H9 (cell line): ENCODE results near the gene CDK12. TPM values are rescaled to one million over a fixed set of nuclear protein-coding genes. Genes with fewer than 3 reads are reported as not detected.

Experiments used
- DNase-seq: peaks from one replicate; pipeline ENCODE4 v3.0.0-alpha.2; 2017
- H2AFZ ChIP-seq: one replicate; pipeline ENCODE4 v1.6.1; 2013; ENCODE audit warnings: mild to moderate bottlenecking, low read length, control low read depth, moderate library complexity
- H2AK5ac ChIP-seq: 2 replicates; pipeline ENCODE4 v1.6.1; 2013; ENCODE audit warnings: low read length, control low read depth, mixed read lengths; ENCODE audit not compliant: insufficient read length
- H2BK120ac ChIP-seq: one replicate; pipeline ENCODE4 v1.6.1; 2013; ENCODE audit warnings: low read depth, mild to moderate bottlenecking, low read length, control low read depth, inconsistent platforms; ENCODE audit not compliant: poor library complexity, severe bottlenecking
- H2BK12ac ChIP-seq: 2 replicates; pipeline ENCODE4 v1.6.1; 2013; ENCODE audit warnings: low read length, control low read depth, mixed read lengths, low read depth; ENCODE audit not compliant: insufficient read length
- H2BK15ac ChIP-seq: 2 replicates; pipeline ENCODE4 v1.6.1; 2013; ENCODE audit warnings: low read depth, low read length, control low read depth
- H2BK20ac ChIP-seq: one replicate; pipeline ENCODE4 v1.6.1; 2013; ENCODE audit warnings: low read depth, mild to moderate bottlenecking, low read length, control low read depth, inconsistent platforms; ENCODE audit not compliant: poor library complexity, severe bottlenecking
- H2BK5ac ChIP-seq: 2 replicates; pipeline ENCODE4 v1.6.1; 2013; ENCODE audit warnings: low read length, control low read depth, mixed read lengths; ENCODE audit not compliant: insufficient read length
- H3K14ac ChIP-seq: 2 replicates; pipeline ENCODE4 v1.6.1; 2013; ENCODE audit warnings: low read length, control low read depth; ENCODE audit not compliant: insufficient read depth
- H3K18ac ChIP-seq: 2 replicates; pipeline ENCODE4 v1.6.1; 2013; ENCODE audit warnings: low read depth, mild to moderate bottlenecking, mixed read lengths, low read length, control low read depth; ENCODE audit not compliant: insufficient read length
- H3K23ac ChIP-seq: 2 replicates; pipeline ENCODE4 v1.6.1; 2013; ENCODE audit warnings: low read length, control low read depth, mixed read lengths, low read depth; ENCODE audit not compliant: insufficient read length
- H3K23me2 ChIP-seq: 2 replicates; pipeline ENCODE4 v1.6.1; 2013; ENCODE audit warnings: low read depth, mild to moderate bottlenecking, mixed read lengths, low read length, control low read depth; ENCODE audit not compliant: insufficient read length, poor library complexity, severe bottlenecking
- H3K27ac ChIP-seq: 2 replicates; pipeline ENCODE4 v1.5.1; 2013; ENCODE audit warnings: low read length, control low read depth, mixed read lengths, low read depth; ENCODE audit not compliant: insufficient read length
- H3K27me3 ChIP-seq: 2 replicates; pipeline ENCODE4 v1.6.1; 2013; ENCODE audit warnings: low read length, control low read depth, inconsistent platforms; ENCODE audit not compliant: insufficient read depth
- H3K4ac ChIP-seq: 2 replicates; pipeline ENCODE4 v1.6.1; 2013; ENCODE audit warnings: low read depth, mild to moderate bottlenecking, control low read depth, inconsistent platforms, low read length, moderate library complexity
- H3K4me1 ChIP-seq: 2 replicates; pipeline ENCODE4 v1.6.1; 2013; ENCODE audit warnings: low read length, control low read depth, inconsistent platforms; ENCODE audit not compliant: insufficient read depth
- H3K4me2 ChIP-seq: 2 replicates; pipeline ENCODE4 v1.6.1; 2013; ENCODE audit warnings: low read length, control low read depth, mixed read lengths; ENCODE audit not compliant: insufficient read length, insufficient read depth
- H3K56ac ChIP-seq: 2 replicates; pipeline ENCODE4 v1.6.1; 2013; ENCODE audit warnings: low read depth, mild to moderate bottlenecking, mixed read lengths, low read length, control low read depth; ENCODE audit not compliant: insufficient read length
- H3K79me1 ChIP-seq: 2 replicates; pipeline ENCODE4 v1.6.1; 2013; ENCODE audit warnings: low read depth, mild to moderate bottlenecking, moderate library complexity, low read length, control low read depth, inconsistent platforms; ENCODE audit not compliant: insufficient read depth, poor library complexity, severe bottlenecking
- H3K79me2 ChIP-seq: 2 replicates; pipeline ENCODE4 v1.6.1; 2013; ENCODE audit warnings: low read length, control low read depth, inconsistent platforms; ENCODE audit not compliant: insufficient read depth
- H3K9ac ChIP-seq: 2 replicates; pipeline ENCODE4 v1.6.1; 2013; ENCODE audit warnings: low read length, control low read depth, mixed read lengths; ENCODE audit not compliant: insufficient read length; ENCODE audit errors: extremely low read depth
- H3K9me3 ChIP-seq: one replicate; pipeline ENCODE4 v1.6.1; 2013; ENCODE audit warnings: low read depth, low read length, inconsistent platforms; ENCODE audit not compliant: control insufficient read depth
- H3T11ph ChIP-seq: one replicate; pipeline ENCODE4 v1.6.1; 2013; ENCODE audit warnings: mild to moderate bottlenecking, low read length, control low read depth, inconsistent platforms
- H4K20me1 ChIP-seq: one replicate; pipeline ENCODE4 v1.6.1; 2013; ENCODE audit not compliant: control insufficient read depth, insufficient read length, insufficient read depth
- H4K5ac ChIP-seq: 2 replicates; pipeline ENCODE4 v1.6.1; 2013; ENCODE audit warnings: low read depth, mild to moderate bottlenecking, mixed read lengths, low read length, control low read depth; ENCODE audit not compliant: insufficient read length
- H4K8ac ChIP-seq: replicated peaks from 2 replicates; pipeline ENCODE4 v1.6.1; 2013; ENCODE audit warnings: low read length, control low read depth, mixed read lengths, low read depth; ENCODE audit not compliant: insufficient read length
- H4K91ac ChIP-seq: 2 replicates; pipeline ENCODE4 v1.6.1; 2013; ENCODE audit warnings: low read depth, mild to moderate bottlenecking, moderate library complexity, mixed read lengths, low read length, control low read depth; ENCODE audit not compliant: insufficient read length
- H3K27ac Mint-ChIP-seq, 3 experiments: 2 replicates in 2 of 3; 3 replicates in 1 of 3; pipeline ENCODE4 v1.8.0; 2020 to 2021; ENCODE audit warnings: mixed read lengths in 3 of 3, mild to moderate bottlenecking in 1 of 3, moderate library complexity in 1 of 3
- H3K27me3 Mint-ChIP-seq: 2 replicates; pipeline ENCODE4 v1.8.0; 2021; ENCODE audit warnings: low read depth, mild to moderate bottlenecking, moderate library complexity, mixed read lengths
- H3K36me3 Mint-ChIP-seq, 3 experiments: 2 replicates in 2 of 3; 3 replicates in 1 of 3; pipeline ENCODE4 v1.8.0; 2020 to 2021; ENCODE audit warnings: low read depth in 3 of 3, mixed read lengths in 3 of 3; ENCODE audit not compliant: insufficient read depth in 1 of 3
- H3K4me1 Mint-ChIP-seq, 2 experiments: 2 replicates each; pipeline ENCODE4 v1.8.0; 2020; ENCODE audit warnings: mixed read lengths in 2 of 2
- H3K4me3 Mint-ChIP-seq, 2 experiments: 2 replicates in 1 of 2; 3 replicates in 1 of 2; pipeline ENCODE4 v1.8.0; 2020 to 2021; ENCODE audit warnings: mild to moderate bottlenecking in 2 of 2, mixed read lengths in 2 of 2, moderate library complexity in 1 of 2
- H3K9me3 Mint-ChIP-seq, 2 experiments: 2 replicates in 1 of 2; 3 replicates in 1 of 2; pipeline ENCODE4 v1.8.0; 2020; ENCODE audit warnings: mild to moderate bottlenecking in 2 of 2, mixed read lengths in 2 of 2, moderate library complexity in 1 of 2
- CTCF ChIP-seq: fragments of 200-600 bp; sonication (generic); conservative IDR thresholded peaks from 3 replicates; pipeline ENCODE4 v1.8.0; 2021; ENCODE audit warnings: antibody characterized with exemption, mild to moderate bottlenecking
- WGBS: extraction: QIAGEN DNeasy Blood & Tissue Kit; methylation state at CpG from one replicate; pipeline ENCODE4 v1.1.7; 2013; ENCODE audit warnings: missing lambda C conversion rate, low lambda C conversion rate, mixed read lengths; ENCODE audit not compliant: insufficient read length; ENCODE audit errors: extremely low coverage; 5-methylcytosine and 5-hydroxymethylcytosine counted together
- total RNA-seq: library from RNA; stranded (reverse); gene quantifications from 2 replicates; pipeline ENCODE4 v1.2.1, GENCODE V29; 2021

Gene CDK12
- total RNA-seq, 1 experiment from 2014 or later, result 87.6 TPM

DNA sequence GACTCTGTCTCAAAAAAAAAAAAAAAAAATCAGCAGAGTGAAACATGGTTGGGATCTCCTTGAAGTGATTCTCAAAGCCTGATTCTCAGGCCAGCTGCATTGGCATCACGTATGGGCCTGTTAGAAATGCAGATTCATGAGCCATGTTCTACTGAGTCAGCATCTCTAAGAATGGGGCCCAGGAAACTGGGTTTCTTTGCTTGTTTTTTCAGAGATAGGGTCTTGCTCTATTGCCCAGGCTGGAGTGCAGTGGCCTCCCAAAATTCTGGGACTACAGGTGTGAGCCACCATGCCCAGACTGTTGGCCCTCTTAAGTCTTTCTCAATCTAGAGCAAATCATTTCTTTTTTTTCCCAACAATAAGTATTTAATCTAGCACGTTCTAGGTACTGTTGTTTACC lies 47.7 kb downstream of the CDK12 start:
- H3K18ac ChIP-seq, result no peak overlapping the region
- H4K20me1 ChIP-seq, result no peaks in the 10 kb centered on the region
- no peak overlapping the region for H4K5ac ChIP-seq
- H3K27me3 ChIP-seq, result no peaks in the 10 kb centered on the region
- H3K14ac ChIP-seq, result no peak overlapping the region
- peaks cover 38 to 80% (median 75%) of the 10 kb centered on the region in 3 experiments for H3K36me3 Mint-ChIP-seq
- H3K4me2 ChIP-seq, result no peak overlapping the region
- H2BK12ac ChIP-seq, result no peak overlapping the region
- no peaks in the 10 kb centered on the region for H3K4me1 ChIP-seq
- TF ChIP-seq CTCF, result no peak
- H3K4me3 Mint-ChIP-seq, result no peak overlapping the region
- no peaks in the 10 kb centered on the region for H3K4me1 Mint-ChIP-seq
- H2AFZ ChIP-seq, result no peak overlapping the region
- H2BK15ac ChIP-seq, result no peak overlapping the region
- H3K9ac ChIP-seq, result no peak overlapping the region
- H4K8ac ChIP-seq, result no peak overlapping the region
- no peak for DNase-seq
- H2AK5ac ChIP-seq, result no peak overlapping the region
- H3K27ac Mint-ChIP-seq, result no peak overlapping the region
- no peak overlapping the region for H3K56ac ChIP-seq
- H3K23ac ChIP-seq, result no peak overlapping the region
- H2BK120ac ChIP-seq, result no peak overlapping the region
- H4K91ac ChIP-seq, result no peak overlapping the region
- WGBS, result no CpG with 5 or more reads among the region's 2 CpGs
- no peak overlapping the region for H2BK20ac ChIP-seq
- H3K9me3 Mint-ChIP-seq, result no peaks in the 10 kb centered on the region; a peak in 1 of 5 replicates
- H2BK5ac ChIP-seq, result no peak overlapping the region
- no peaks in the 10 kb centered on the region for H3K27me3 Mint-ChIP-seq
- no peaks in the 10 kb centered on the region for H3K9me3 ChIP-seq
- no peaks in the 10 kb centered on the region for H3K79me1 ChIP-seq
- H3K23me2 ChIP-seq, result no peaks in the 10 kb centered on the region
- H3K79me2 ChIP-seq, result no peaks in the 10 kb centered on the region
- H3K4ac ChIP-seq, result no peak overlapping the region
- H3T11ph ChIP-seq, result no peak overlapping the region
- H3K27ac ChIP-seq, result no peak overlapping the region
